H1 (cell line): ENCODE results near the gene BNC1. TPM values are rescaled to one million over a fixed set of nuclear protein-coding genes. Genes with fewer than 3 reads are reported as not detected.
A peak's percentile ranks its signal among the peaks of the same experiment; 100 is the strongest.

Experiments
- CTCF ChIA-PET: fragments of 300-600 bp; sonication (Branson Sonifier 250); formaldehyde crosslinking; loops from one replicate; lab custom pipeline; 2021; ENCODE audit not compliant: partially characterized antibody; lab: Charles Lee
- POLR2A ChIA-PET: fragments of 300-600 bp; sonication (Branson Sonifier 250); formaldehyde crosslinking; loops from one replicate; lab custom pipeline; 2021; ENCODE audit warnings: inconsistent platforms; ENCODE audit not compliant: partially characterized antibody; lab: Charles Lee
- DNase-seq, 2 experiments: peaks; one replicate each; pipeline versions ENCODE4 v3.0.0 to v3.0.0-alpha.2; 2010 to 2022; ENCODE audit warnings: low spot score in 2 of 2, low read depth in 1 of 2, mixed read lengths in 1 of 2
- FAIRE-seq: peaks from 2 replicates; lab custom pipeline; 2011; peaks lifted over from hg19 to GRCh38; lab: Jason Lieb, UNC
- H2AFZ ChIP-seq: 2 replicates; pipeline ENCODE4 v1.8.1; 2012; ENCODE audit warnings: low read length, inconsistent platforms
- H2AK5ac ChIP-seq: 2 replicates; pipeline ENCODE4 v1.6.1; 2013; ENCODE audit warnings: low read depth, low read length
- H2BK120ac ChIP-seq: replicated peaks from 2 replicates; pipeline ENCODE3; 2013; ENCODE audit warnings: low read depth, low read length, inconsistent platforms
- H2BK12ac ChIP-seq: 2 replicates; pipeline ENCODE4 v1.6.1; 2013; ENCODE audit warnings: low read depth, low read length
- H2BK15ac ChIP-seq: 2 replicates; pipeline ENCODE4 v1.6.1; 2013; ENCODE audit warnings: low read length
- H2BK20ac ChIP-seq: 2 replicates; pipeline ENCODE4 v1.6.1; 2013; ENCODE audit warnings: low read length
- H2BK5ac ChIP-seq: 2 replicates; pipeline ENCODE4 v1.6.1; 2013; ENCODE audit warnings: low read depth, low read length
- H3K14ac ChIP-seq: 2 replicates; pipeline ENCODE4 v1.6.1; 2013; ENCODE audit warnings: inconsistent platforms; ENCODE audit not compliant: insufficient read length
- H3K18ac ChIP-seq: 2 replicates; pipeline ENCODE4 v1.6.1; 2013; ENCODE audit warnings: low read length; ENCODE audit errors: extremely low read depth
- H3K23ac ChIP-seq: 2 replicates; pipeline ENCODE4 v1.6.1; 2013; ENCODE audit warnings: inconsistent platforms; ENCODE audit not compliant: insufficient read length
- H3K23me2 ChIP-seq: 2 replicates; pipeline ENCODE4 v1.6.1; 2013; ENCODE audit warnings: low read depth, low read length
- H3K27ac ChIP-seq: 2 replicates; pipeline ENCODE4 v1.6.1; 2011; ENCODE audit warnings: low read depth, low read length, inconsistent platforms
- H3K27me3 ChIP-seq, 4 experiments: replicated peaks in 1 of 4; 1 replicate in 1 of 4; 2 replicates in 3 of 4; pipeline versions ENCODE4 v1.6.1 to v1.8.1; 2011 to 2013; ENCODE audit warnings: low read length in 3 of 4, mild to moderate bottlenecking in 3 of 4, inconsistent platforms in 2 of 4, mixed read lengths in 2 of 4, moderate library complexity in 1 of 4; ENCODE audit not compliant: control insufficient read depth in 3 of 4, insufficient read depth in 3 of 4; ENCODE audit errors: extremely low read depth in 1 of 4
- H3K36me3 ChIP-seq, 4 experiments: 2 replicates each; pipeline versions ENCODE4 v1.6.1 to v1.8.1; 2011 to 2013; ENCODE audit warnings: mild to moderate bottlenecking in 4 of 4, low read length in 3 of 4, moderate library complexity in 2 of 4, control low read depth in 1 of 4, inconsistent platforms in 1 of 4; ENCODE audit not compliant: insufficient read depth in 4 of 4, control insufficient read depth in 2 of 4
- H3K4ac ChIP-seq: replicated peaks from 2 replicates; pipeline ENCODE3; 2013; ENCODE audit warnings: low read length, low read depth, mixed read lengths, inconsistent platforms; ENCODE audit not compliant: insufficient read length
- H3K4me1 ChIP-seq, 4 experiments: replicated peaks in 1 of 4; 1 replicate in 1 of 4; 2 replicates in 3 of 4; pipeline versions ENCODE4 v1.6.1 to v1.8.1; 2011 to 2013; ENCODE audit warnings: low read length in 3 of 4, inconsistent platforms in 2 of 4, mixed read lengths in 1 of 4; ENCODE audit not compliant: insufficient read depth in 4 of 4, control insufficient read depth in 3 of 4
- H3K4me2 ChIP-seq, 2 experiments: 2 replicates each; pipeline versions ENCODE4 v1.6.1 to v1.8.1; 2011 to 2013; ENCODE audit warnings: low read depth in 2 of 2, low read length in 2 of 2, control low read depth in 1 of 2, inconsistent platforms in 1 of 2, mild to moderate bottlenecking in 1 of 2; ENCODE audit not compliant: insufficient read depth in 1 of 2
- H3K4me3 ChIP-seq, 4 experiments: fragments of 200-600, 300-600 bp in 1 of 4; sonication (generic), shearing (Covaris generic), sonication (Bioruptor Twin) in 1 of 4; 2 replicates each; pipeline versions ENCODE4 v1.5.1 to v1.8.1; 2011 to 2016; ENCODE audit warnings: low read length in 4 of 4, low read depth in 3 of 4, control low read depth in 2 of 4, inconsistent platforms in 2 of 4, mild to moderate bottlenecking in 2 of 4, mixed read lengths in 1 of 4, moderate library complexity in 1 of 4; ENCODE audit not compliant: insufficient read depth in 2 of 4; ENCODE audit errors: extremely low read depth in 1 of 4
- H3K56ac ChIP-seq: replicated peaks from 2 replicates; pipeline ENCODE3; 2013; ENCODE audit warnings: low read depth, mild to moderate bottlenecking, mixed read lengths, low read length, inconsistent platforms; ENCODE audit not compliant: insufficient read length
- H3K79me1 ChIP-seq: 2 replicates; pipeline ENCODE4 v1.6.1; 2013; ENCODE audit warnings: low read depth, low read length, control low read depth
- H3K79me2 ChIP-seq, 2 experiments: 2 replicates each; pipeline versions ENCODE4 v1.6.1 to v1.8.1; 2012 to 2013; ENCODE audit warnings: low read length in 2 of 2, mild to moderate bottlenecking in 2 of 2, inconsistent platforms in 1 of 2; ENCODE audit not compliant: insufficient read depth in 2 of 2, control insufficient read depth in 1 of 2
- H3K9ac ChIP-seq, 4 experiments: replicated peaks in 1 of 4; 1 replicate in 1 of 4; 2 replicates in 3 of 4; pipeline versions ENCODE4 v1.6.1 to v1.8.1; 2011 to 2013; ENCODE audit warnings: low read depth in 3 of 4, low read length in 3 of 4, control low read depth in 2 of 4, mild to moderate bottlenecking in 2 of 4, moderate library complexity in 2 of 4, inconsistent platforms in 1 of 4; ENCODE audit errors: extremely low read depth in 1 of 4
- H3K9me3 ChIP-seq, 2 experiments: 2 replicates each; pipeline versions ENCODE4 v1.6.1 to v1.8.1; 2012 to 2013; ENCODE audit warnings: mild to moderate bottlenecking in 2 of 2, moderate library complexity in 2 of 2, control low read depth in 1 of 2, inconsistent platforms in 1 of 2, low read depth in 1 of 2, low read length in 1 of 2, mixed read lengths in 1 of 2; ENCODE audit not compliant: insufficient read depth in 2 of 2
- H4K20me1 ChIP-seq, 2 experiments: replicated peaks in 1 of 2; 2 replicates each; pipeline versions ENCODE3 to v1.8.1; 2011 to 2013; ENCODE audit warnings: inconsistent platforms in 2 of 2, low read length in 2 of 2, mild to moderate bottlenecking in 1 of 2; ENCODE audit not compliant: insufficient read depth in 2 of 2, control insufficient read depth in 1 of 2
- H4K5ac ChIP-seq: 2 replicates; pipeline ENCODE4 v1.6.1; 2013; ENCODE audit warnings: low read length, low read depth, mixed read lengths, inconsistent platforms; ENCODE audit not compliant: insufficient read length
- H4K8ac ChIP-seq: 2 replicates; pipeline ENCODE4 v1.8.0; 2013; ENCODE audit warnings: mild to moderate bottlenecking, moderate library complexity, low read length, inconsistent platforms; ENCODE audit not compliant: insufficient read depth; ENCODE audit errors: extremely low read depth
- H4K91ac ChIP-seq: replicated peaks from 2 replicates; pipeline ENCODE3; 2013; ENCODE audit warnings: low read length, mixed read lengths, inconsistent platforms; ENCODE audit not compliant: insufficient read length
- CTBP2 ChIP-seq: IDR thresholded peaks from 2 replicates; pipeline ENCODE4 v1.7.0; 2011; ENCODE audit warnings: borderline replicate concordance, mild to moderate bottlenecking, moderate library complexity, mixed read lengths, low read length; ENCODE audit not compliant: insufficient read depth, insufficient read length
- POLR2AphosphoS5 ChIP-seq: IDR thresholded peaks from 2 replicates; pipeline ENCODE4 v1.6.1; 2011; ENCODE audit warnings: low read depth, low read length
- RAD21 ChIP-seq, 2 experiments: IDR thresholded peaks in 1 of 2; conservative IDR thresholded peaks in 1 of 2; 2 replicates each; pipeline ENCODE4 v1.6.1; 2011; ENCODE audit warnings: low read depth in 2 of 2, low read length in 2 of 2, improper control_type of control experiment in 1 of 2, inconsistent platforms in 1 of 2, mild to moderate bottlenecking in 1 of 2, moderate library complexity in 1 of 2
- SP4 ChIP-seq: IDR thresholded peaks from 2 replicates; pipeline ENCODE4 v1.6.1; 2012; ENCODE audit warnings: low read length, inconsistent platforms
- TAF7 ChIP-seq: optimal IDR thresholded peaks from 2 replicates; pipeline ENCODE3; 2011; ENCODE audit warnings: low read depth, mild to moderate bottlenecking, inconsistent platforms, low read length, moderate library complexity, borderline replicate concordance
- YY1 ChIP-seq: IDR thresholded peaks from 2 replicates; pipeline ENCODE4 v1.6.1; 2011; ENCODE audit warnings: low read depth, mild to moderate bottlenecking, low read length
- WGBS, 2 experiments: shearing (Covaris generic) in 1 of 2; methylation state at CpG; one replicate each; pipeline versions ENCODE4 v1.1.6 to v1.1.7; 2013 to 2015; ENCODE audit warnings: low lambda C conversion rate in 2 of 2, mixed read lengths in 2 of 2, inconsistent platforms in 1 of 2, low coverage in 1 of 2, missing lambda C conversion rate in 1 of 2; ENCODE audit not compliant: insufficient replicate concordance in 2 of 2, insufficient coverage in 1 of 2, insufficient read length in 1 of 2; ENCODE audit errors: extremely low coverage in 1 of 2, missing lambda C conversion rate in 1 of 2; 5-methylcytosine and 5-hydroxymethylcytosine counted together
- polyA plus RNA-seq, 7 experiments: library from polyadenylated mRNA; depleted of rRNA in 3 of 7; stranded (reverse) in 5 of 7; unstranded in 2 of 7; fragments of >200 nt in 5 of 7; fragments of 200-250 nt in 2 of 7; gene quantifications; 1 replicate in 5 of 7; 2 replicates in 1 of 7; 4 replicates in 1 of 7; pipeline versions ENCODE4 v1.2.1 to v1.2.3, GENCODE V29; 2011 to 2013; ENCODE audit warnings: missing spikeins in 2 of 7, mixed read lengths in 2 of 7
- total RNA-seq: library from RNA; stranded (reverse); fragmentation: NEBNext Ultra II Directional; extraction: Animal tissue kit (Norgen Biotek cat#: 25700); gene quantifications from 2 replicates; pipeline ENCODE4 v1.2.1, GENCODE V29; 2021
- TF ChIP-seq, protein P1 (sequence below): IDR thresholded peaks from 2 replicates; pipeline ENCODE4 v1.6.1; 2011; ENCODE audit warnings: low read length, improper control_type of control experiment
- TF ChIP-seq, protein P2 (sequence below): IDR thresholded peaks from 2 replicates; pipeline ENCODE4 v1.6.1; 2012; ENCODE audit warnings: inconsistent platforms

BNC1 gene
- total and polyA plus RNA-seq, 2 of the 8 experiments (the other 6 are each of a cell fraction or from before 2014, with no cell fraction given) = 0.99 to 2.1 TPM

DNA sequence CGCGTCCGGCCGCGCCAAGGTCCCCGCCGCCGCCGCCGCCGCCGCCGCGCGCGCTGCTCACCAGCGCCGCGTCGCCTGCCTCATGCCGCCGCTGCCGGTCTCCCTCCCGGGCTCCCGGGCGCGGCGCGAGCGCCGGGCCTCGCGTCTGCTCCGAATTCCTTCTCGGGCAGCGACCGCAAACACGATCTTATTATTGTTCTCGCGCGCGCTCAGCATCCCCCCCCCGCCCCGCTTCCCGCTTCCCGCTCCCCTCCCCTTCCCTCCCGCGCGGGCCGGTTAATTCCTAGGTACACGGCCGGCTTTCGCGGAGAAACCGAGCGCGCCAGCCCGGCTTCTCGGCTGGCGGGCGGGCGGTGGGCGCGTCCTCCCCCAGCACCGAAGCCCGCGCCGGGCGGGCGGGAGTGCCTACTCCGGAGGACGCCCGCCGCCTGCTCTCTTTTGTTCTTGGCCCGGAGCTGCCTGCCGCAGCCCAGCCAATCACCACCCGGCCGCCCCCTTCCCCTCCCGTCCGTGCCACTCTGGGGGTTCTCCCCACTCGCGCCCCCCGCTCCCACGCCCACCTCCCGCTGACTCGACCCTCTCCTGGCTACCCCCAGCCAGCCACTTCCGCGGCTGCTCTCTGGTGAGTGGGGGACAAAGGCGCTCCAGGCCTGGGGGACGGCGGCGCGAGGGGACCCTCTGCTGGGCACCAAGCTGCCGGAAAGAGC lies 76.7 kb downstream of the BNC1 start, which contains the start of gene HDGFL3:
TSS of gene HDGFL3 (minus strand) at position 164 of the 707 bp plus-strand sequence. CDS start 409 bp downstream, outside the sequence.
- H4K20me1 ChIP-seq = peaks cover 2 to 6% of the 10 kb centered on the region in 2 experiments
- peak within 1 kb of the TSS; percentile 59 to 95 (median 87) for H3K4me3 ChIP-seq
- H2BK15ac ChIP-seq = no peak within 1 kb of the TSS
- TF ChIP-seq, protein P1, sequence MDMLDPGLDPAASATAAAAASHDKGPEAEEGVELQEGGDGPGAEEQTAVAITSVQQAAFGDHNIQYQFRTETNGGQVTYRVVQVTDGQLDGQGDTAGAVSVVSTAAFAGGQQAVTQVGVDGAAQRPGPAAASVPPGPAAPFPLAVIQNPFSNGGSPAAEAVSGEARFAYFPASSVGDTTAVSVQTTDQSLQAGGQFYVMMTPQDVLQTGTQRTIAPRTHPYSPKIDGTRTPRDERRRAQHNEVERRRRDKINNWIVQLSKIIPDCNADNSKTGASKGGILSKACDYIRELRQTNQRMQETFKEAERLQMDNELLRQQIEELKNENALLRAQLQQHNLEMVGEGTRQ = no peak
- TF ChIP-seq, protein P2, sequence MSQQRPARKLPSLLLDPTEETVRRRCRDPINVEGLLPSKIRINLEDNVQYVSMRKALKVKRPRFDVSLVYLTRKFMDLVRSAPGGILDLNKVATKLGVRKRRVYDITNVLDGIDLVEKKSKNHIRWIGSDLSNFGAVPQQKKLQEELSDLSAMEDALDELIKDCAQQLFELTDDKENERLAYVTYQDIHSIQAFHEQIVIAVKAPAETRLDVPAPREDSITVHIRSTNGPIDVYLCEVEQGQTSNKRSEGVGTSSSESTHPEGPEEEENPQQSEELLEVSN = no peak; the same call in 1 of the 2 replicates
- TF ChIP-seq POLR2AphosphoS5 (peak; percentile 64), SP4 (peak; percentile 38; the same call in 1 of the 2 replicates), YY1 (peak; percentile 6; the same call in 1 of the 2 replicates), RAD21 (IDR thresholded peaks at IDR 0.05 in 1 of 2, conservative IDR thresholded peaks at IDR 0.05 in 1 of 2; ENCODE audit: low read depth in 2 of 2, low read length in 2 of 2) (peak; percentile 7 to 45; a peak in 1 of 4 replicates), TAF7 (peak; percentile 64), CTBP2 (peak; percentile 44)

More for the DNA sequence above, 76.7 kb downstream of the BNC1 start, which contains the start of gene HDGFL3:
- no peak within 1 kb of the TSS for H3K14ac ChIP-seq
- CTCF ChIA-PET = interaction anchor here (0.6 to 1.6 kb wide), 6 partner anchors 10 to 1504 kb away, joined by 3 to 7 read pairs (median 3); no protein-coding TSS in a partner anchor
- peak within 1 kb of the TSS; percentile 85 for H3K18ac ChIP-seq
- H2BK12ac ChIP-seq = no peak within 1 kb of the TSS
- H2BK20ac ChIP-seq = no peak within 1 kb of the TSS
- DNase-seq = peak in 1 of 2 experiments; percentile 85
- peaks cover 3 to 13% (median 7%) of the 10 kb centered on the region in 4 experiments; a peak in 5 of 7 replicates for H3K4me1 ChIP-seq
- H3K4ac ChIP-seq = peak within 1 kb of the TSS; percentile 81
- peak within 1 kb of the TSS; percentile 17 for H3K56ac ChIP-seq
- H2BK5ac ChIP-seq = peak within 1 kb of the TSS; percentile 76
- H3K27ac ChIP-seq = peak within 1 kb of the TSS; percentile 81
- peak within 1 kb of the TSS; percentile 96 for H4K8ac ChIP-seq
- no peaks in the 10 kb centered on the region for H3K79me1 ChIP-seq
- H3K9ac ChIP-seq = peak within 1 kb of the TSS; percentile 81 to 95 (median 86)
- peak within 1 kb of the TSS; percentile 71 for H4K91ac ChIP-seq
- no peak within 1 kb of the TSS for H3K23ac ChIP-seq
- WGBS, 2 experiments = 2% methylated on average over 23 of the region's 94 CpGs; no CpG with 5 or more reads in 1 of the 2 experiments
- H2BK120ac ChIP-seq = no peak within 1 kb of the TSS
- H4K5ac ChIP-seq = peak within 1 kb of the TSS; percentile 79
- H3K36me3 ChIP-seq = no peaks in the 10 kb centered on the region; a peak in 1 of 8 replicates
- no peak within 1 kb of the TSS; the same call in 1 of the 2 replicates for H2AFZ ChIP-seq
- peaks cover 4% of the 10 kb centered on the region; the same call in 1 of the 2 replicates for H3K23me2 ChIP-seq
- POLR2A ChIA-PET = interaction anchor here (0.7 to 1.9 kb wide), 19 partner anchors 8 to 667 kb away, joined by 3 to 13 read pairs (median 4); partner anchors contain the start of genes BTBD1, C15orf40 and SH3GL3
- H3K9me3 ChIP-seq = no peaks in the 10 kb centered on the region
- no peak for FAIRE-seq
- peaks cover 8 to 41% of the 10 kb centered on the region in 2 experiments; a peak in 3 of 4 replicates for H3K79me2 ChIP-seq
- H2AK5ac ChIP-seq = no peak within 1 kb of the TSS
- no peaks in the 10 kb centered on the region; a peak in 1 of 7 replicates for H3K27me3 ChIP-seq
- peak within 1 kb of the TSS; percentile 69 to 77 for H3K4me2 ChIP-seq
